ENCODE measurements around the gene MYO1G.

- TF ChIP-seq CTCF (IDR thresholded peaks at IDR 0.05) (no peak), POLR2AphosphoS5 (IDR thresholded peaks at IDR 0.05) (no peak), POLR2A (IDR thresholded peaks at IDR 0.05) (no peak)
These were observed 4.3 kb downstream of the MYO1G start for GRCh38 chr7:44974549-44974948.
